NCI-H2081 treated with DMSO at 0.1 percent for 48 hours (cell line): Measurements from ENCODE around the gene DERL3.

Source experiments
- DNase-seq: peaks from one replicate; lab custom pipeline; 2025; lab: John Stamatoyannopoulos, UW

Gene DERL3

DNA sequence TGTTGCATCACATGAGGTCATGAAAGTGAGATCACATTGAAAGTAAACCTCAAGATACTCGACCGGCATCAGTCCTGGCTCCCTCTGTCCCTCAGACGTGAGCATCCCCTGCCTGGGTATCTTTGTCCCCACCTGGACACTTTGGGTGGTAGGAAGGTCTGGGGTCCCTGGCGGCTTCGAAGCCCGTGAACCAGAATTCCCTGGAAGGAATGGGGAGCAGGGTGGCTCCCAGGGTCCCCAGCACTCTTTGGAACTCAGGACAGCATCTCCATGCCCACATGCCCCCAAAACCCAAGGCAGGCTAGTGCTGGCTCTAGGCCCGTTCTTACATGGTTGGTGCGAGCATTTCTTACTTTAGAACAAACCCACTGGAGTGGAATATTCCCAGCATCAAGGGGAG lies 7.5 kb downstream of the DERL3 start:
- DNase-seq, result no peak

DNA sequence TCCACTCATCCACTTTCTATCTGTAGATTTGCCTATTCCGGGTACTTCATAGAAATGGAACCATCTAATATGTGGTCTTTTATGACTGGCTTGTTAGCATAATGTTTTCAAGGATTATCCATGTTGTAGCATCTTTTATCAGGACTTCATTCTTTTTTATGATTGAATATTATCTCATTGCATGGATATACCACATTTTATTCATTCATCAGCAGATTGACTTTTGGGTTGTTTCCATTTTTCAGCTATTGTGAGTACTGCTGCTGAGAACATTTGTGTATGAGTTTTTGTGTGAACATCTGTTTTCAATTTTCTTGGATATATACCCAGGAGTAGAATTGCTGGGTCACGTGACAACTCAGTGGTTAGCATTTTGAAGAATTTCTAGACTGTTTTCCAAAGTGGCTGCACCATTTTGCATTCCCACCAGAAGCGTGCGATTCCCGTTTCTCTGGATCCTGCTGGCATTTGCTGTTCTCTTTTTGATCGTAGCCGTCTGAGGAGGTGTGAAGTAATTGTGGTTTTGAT lies 8.9 kb downstream of the DERL3 start:
- no peak for DNase-seq

DNA sequence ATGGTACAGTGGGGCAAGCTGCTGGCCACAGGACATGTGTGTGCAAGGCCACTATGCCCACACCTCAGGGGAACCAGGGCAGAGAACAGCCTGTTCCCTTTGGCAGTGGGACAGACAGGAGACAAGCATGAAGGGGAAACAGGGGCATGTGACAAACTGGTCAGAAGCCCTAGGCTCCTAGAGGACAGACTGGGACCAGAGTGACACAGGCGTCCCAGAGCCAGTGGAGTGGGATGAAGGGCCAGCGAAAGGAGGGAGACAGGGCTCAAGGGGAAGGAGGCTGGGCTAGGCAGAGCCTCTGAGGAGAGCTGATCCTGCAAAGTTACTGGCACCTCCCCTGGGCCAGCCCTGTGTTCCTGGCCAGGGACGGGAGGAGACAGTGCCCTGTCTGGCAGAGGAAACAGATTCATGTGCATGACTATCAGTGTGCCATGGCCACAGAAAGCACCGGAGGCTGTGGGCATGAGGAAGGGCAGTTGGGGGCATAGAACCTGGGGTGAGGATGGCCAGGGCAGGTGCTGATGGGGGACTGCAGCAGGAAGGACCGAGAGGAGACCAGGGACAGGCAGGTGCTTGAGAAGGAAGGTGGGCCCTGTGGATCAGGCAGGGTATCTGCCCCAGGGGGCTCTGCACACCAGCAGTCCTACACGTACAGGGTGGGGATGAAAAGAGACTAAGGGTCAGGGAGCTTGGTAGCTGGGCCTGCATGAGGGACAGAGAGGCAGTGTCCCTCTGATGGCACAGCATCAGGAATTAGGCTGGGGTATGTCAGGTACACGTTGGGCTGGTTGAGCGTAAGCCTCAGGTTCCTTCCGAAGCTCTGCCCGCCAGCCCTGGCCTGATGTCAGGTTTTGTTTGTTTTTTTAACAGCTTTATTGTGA lies 9.8 kb downstream of the DERL3 start:
- DNase-seq, result no peak

DNA sequence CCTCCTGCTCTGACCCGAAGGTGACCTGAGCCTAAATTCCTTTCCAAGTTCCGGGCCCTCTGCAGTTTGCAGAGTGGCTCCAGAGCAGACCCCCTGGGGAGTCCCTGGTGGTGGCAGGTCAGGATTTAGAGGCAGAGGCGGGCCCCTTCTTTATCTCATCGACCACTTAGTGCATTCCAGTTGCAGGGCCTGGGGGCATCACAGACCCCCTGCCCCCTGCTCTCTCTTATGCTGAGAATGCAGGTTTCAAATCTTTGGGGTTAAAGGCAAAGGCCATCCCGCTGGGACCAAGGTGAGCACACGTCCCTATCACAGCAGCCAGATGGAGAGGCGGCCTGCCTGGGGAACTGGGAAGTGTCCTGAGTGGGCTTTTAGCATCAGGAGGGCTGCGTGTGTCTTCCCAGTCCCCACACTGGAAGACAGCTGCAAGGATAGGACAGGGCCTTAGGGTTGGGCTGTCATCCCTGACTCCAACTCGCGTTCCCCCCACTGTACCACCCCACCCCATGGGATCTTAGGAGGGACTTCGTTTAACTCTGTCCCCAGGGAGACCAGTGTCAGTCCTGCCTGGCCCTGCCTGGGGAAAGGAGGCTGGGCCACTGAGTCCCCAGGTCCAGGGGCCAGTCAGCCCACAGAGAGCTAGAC lies 11.3 kb downstream of the DERL3 start:
- DNase-seq, result no peak

DNA sequence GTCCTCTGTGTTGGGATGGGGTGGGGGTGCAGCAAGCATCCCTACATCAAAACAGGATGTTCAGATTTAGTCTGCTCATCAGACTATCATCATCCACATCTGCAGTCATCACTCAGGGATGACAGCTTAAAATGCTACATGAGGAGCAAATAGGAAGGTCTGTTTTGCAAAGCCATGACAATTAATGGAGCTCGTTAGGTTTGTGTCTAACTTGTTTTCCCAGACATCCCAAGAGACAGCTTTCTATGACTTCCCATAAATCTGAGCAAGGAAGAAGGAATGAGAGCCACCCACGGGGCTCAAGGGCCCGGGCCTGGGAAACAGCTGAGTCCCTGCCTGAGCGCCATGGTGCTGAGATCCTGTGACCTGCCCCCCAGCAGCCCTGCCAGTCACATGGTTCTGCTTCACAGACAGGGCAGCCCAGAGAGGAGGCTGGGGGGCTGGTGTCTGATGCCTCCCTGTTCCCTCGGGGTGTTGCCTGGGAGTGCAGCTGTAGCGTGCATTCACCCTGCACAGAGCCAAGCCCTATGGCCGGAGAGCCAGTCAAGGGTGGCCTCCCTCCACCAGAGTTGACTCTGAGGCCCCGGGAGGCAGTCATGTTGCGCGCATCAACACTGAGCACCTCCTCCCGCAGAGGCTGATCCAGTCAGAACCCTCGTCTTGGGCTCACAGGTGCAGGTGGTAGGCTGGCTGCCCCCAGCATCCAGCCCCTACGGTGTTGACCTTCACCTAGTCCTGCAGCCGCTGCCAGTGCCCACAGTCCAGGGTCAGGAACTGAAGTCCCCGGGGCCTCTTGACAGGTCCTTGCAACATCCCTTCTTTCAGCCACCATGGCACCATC lies 12.1 kb downstream of the DERL3 start:
- no peak for DNase-seq

DNA sequence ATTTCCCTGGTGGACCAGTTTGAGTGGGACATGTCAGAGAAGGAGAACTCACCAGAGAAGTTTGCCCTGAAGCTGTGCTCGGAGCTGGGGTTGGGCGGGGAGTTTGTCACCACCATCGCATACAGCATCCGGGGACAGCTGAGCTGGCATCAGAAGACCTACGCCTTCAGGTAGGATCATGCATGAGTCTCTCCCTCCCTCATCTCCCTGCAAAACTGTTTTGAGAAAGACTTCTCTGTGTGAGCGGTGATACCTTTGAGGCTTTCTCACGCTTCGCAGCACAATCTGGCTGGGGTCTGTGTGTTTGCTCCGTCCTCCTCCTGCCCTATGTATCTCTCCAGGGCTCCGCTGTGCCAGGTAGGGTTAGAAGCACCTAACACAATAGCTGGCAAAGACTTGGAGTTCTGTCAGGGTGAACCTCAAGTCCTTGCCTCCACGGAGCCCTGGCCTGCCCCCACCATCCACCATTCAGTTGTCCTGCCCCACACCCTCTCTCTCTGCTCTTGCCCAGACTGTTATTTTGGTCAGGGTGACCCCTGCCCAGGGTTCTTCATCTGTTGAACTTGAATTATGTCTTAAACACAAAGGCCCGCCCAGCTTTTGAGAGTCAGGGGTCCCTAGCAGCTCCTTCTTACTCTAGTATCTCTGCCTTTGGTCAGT lies 13.4 kb downstream of the DERL3 start:
- DNase-seq, result no peak

DNA sequence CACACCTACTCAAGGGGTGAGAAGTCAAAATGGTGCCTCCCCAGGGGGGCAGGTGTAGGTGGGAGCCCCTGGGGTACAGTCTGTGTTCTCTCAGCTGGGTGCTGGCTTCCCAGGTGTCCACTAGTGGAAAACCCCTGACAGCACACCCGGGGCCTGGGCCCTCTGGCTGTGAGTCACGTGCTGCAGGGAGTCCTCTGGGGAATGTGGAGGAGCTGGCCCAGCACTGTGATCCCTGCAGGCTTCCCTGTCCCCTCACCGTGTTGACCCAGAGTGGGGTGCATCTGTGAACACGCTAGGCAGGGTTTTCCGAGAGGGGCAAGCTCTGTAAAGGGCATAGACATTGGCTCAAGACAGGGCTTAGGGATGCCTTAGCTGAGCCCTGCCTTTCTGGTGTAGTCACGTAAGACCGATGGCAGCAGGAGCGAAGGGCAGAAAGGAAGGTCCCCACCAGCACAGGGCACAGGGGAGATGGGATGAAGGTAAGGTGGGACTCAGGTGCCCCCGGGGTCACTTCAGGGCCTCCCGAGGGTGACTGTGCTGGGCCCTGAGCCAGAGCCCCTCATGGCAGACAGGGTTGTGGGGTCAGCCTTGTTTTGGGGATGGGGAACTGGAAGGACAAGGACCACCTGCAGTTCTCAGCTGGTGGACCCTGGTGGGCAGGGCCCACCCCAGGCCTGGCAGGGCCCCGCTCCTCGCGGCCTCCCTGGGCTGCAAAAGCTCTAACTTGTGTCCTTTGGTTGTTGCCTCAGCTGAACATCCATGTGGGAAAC lies 14.1 kb downstream of the DERL3 start:
- DNase-seq, result no peak

DNA sequence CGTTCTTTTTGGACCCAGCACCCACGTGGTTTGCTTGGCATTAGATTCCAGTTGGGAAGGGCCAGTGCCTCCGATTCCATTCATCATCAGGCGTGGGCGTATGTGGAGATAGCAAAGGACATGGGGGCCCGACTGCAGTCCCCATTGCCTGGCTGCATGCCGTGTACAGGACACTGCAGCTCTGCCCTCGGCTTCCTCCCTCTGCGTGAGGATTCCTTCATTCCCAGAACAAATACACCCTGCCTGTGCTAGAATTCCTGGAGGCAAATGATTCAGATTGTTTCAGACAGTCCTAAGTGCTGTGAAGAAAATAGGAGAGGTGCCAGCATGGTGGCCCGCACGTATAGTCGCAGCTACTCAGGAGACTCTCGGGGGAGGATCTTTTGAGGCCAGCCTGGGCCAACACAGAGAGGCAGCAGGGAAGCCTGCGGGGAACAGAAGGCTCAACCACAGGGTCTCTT lies 15.4 kb downstream of the DERL3 start:
- no peak for DNase-seq

DNA sequence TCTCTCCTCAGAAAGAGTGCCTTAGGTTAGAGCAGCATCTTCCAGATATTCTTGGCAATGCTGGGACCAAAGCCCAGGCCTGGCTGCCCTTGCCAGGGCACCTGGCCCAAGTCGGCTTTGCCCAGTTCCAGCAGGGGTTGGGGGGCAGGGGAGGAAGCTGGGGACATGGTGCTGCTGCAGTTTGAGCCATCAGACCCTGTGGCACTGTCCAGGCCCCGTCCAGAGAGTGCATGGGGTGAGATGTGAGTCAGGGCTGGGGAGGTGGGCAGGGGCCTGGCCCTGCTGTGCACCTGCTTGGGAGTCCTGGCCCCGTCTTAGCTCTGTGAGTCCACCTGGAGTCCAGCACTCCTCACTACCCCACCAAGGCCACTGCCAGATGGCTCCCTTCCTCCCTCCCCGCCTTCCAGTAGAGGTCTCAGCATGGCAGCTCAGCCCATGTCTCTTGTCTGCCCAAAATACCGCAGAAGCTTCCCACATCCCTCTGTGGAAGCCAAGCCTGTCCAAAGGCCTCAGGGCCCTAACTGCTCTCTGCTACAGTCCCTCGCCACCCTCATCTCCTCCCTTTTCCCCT lies 16.6 kb downstream of the DERL3 start:
- DNase-seq, result no peak

DNA sequence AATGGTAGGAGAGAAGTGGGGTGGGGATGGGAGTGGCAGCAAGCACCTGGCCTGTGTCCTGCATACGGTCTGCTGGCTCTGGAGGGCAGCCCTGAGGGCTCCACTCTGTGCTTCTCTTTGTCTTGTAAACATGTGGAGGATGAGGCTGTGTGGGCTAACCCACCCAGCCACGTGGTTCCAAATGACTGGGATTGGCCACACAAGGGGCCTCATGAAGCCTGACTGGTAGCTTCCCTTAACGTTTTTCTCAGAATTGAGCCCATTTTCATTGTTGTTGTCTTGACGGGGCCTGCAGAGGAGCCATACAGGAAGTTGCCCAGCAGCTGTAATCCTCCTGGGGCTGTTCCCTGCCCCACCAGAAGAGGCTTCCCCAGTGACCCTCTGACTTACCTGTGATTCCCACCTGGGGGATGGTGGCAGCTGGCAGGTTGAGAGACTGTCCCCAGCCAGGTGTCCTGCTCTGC lies 18.0 kb downstream of the DERL3 start:
- DNase-seq, result no peak

DNA sequence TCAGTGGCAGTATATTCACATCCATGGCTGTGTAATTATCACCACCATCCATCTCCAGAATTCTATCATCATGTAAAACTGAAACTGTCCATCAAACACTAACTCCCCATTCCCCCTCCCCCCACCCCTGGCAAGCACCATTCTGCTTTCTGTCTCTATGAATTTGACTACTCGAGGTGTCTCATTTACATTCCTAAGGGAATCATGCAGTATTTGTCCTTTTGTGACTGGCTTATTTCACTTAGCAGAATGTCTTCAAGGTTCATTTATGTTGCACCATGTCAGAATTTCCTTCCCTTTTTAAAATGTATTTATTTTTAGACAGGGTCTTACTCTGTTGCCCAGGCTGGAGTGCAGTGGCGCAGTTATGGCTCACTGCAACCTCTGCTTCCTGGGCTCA lies 20.3 kb downstream of the DERL3 start:
- no peak for DNase-seq

DNA sequence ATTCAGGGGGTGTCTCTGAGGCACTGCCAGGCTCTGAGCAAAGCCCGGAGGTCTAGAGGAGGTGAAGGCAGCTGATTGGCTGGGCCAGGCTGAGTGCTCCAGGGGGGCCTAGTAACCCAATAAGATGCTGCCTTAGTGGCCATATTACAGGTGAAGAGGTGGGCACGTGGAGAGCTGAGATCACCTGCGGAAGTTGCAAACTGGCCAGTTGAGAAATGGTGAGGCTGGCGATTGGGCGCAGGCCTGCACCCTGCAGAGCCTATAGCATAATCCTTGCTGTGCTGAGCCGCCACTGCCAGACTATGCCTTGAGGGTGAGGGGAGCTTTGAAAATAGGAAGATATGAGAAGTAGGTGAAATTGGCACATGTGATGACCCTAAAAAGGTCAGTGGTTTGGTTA lies 21.7 kb downstream of the DERL3 start:
- no peak for DNase-seq

DNA sequence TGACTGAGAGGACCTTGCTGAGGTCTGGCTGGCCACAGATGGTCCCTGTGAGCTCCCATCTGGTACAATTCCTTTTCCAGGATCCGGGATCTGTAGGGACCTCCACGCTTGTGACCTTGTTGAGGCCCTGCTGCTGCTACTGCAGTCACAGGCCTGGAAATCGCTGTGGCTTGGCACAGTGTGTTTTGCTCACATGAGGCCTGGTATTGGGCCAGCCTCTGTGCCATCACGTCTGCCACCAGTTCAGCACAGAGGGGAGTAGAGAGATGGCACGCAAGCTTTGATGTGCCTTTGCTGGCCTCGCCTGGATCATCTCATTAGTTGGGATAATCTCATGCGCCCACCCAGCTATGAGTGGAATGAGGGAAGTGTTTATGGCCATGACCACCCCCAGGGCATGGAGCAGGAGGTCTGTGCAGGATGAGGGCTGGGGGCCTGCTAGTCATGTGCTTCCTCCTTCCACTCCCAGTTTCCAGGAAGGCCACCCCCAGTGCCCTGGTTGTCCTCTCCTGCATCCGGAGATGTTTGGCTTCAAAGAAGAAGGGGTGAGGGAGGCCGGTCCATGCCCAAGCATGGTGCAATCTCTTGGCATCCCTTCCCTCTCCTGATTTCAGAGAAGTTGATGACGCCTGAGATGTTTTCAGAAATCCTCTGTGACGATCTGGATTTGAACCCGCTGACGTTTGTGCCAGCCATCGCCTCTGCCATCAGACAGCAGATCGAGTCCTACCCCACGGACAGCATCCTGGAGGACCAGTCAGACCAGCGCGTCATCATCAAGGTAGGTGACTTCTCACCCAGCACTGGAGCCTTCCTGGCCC lies 22.4 kb downstream of the DERL3 start:
- no peak for DNase-seq

DNA sequence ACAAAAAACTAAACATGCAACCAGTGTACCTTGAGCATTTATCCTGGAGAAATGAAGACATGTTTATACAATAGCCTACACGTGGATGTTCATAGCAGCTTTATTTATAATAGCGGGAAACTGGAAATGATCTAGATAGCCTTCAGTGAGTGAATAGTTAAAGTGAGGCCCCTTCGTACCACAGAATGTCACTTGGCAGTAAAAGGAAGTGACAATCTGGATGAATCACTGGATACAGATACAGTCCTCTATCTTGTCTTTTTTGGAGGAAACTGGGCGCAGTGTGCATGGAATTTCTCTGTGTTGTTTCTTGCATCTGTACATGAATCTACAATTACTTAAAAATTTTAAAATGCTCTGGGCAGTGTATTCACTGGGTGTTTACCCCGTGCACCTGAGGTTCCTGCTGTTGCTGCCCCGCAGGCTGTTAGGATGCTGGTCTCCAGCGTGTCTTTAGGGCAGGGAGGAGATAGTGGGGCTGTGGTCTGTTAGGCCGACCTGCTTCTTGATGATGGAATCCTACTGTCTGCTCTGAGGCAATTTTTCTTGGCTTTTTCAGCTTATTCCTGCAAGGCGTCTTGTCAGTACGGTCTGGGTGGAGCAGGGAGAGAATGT lies 23.2 kb downstream of the DERL3 start:
- DNase-seq, result no peak

DNA sequence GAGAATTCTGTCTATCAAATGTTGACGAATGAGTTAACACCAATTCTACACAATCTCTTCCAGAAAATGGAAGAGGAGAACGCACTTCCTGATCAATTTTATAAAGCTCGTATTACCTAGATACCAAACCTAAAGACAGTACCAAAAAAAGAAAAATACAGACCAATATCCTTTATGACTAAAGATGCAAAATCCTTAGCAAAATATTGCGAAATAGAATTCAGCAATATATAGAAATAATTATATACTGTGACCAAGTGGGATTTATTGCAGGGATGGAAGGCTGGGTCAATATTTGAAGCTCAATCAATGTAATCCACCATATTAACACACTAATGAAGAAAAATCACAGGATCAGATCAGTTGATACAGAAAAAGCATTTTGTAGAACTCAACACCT lies 26.4 kb downstream of the DERL3 start:
- no peak for DNase-seq

DNA sequence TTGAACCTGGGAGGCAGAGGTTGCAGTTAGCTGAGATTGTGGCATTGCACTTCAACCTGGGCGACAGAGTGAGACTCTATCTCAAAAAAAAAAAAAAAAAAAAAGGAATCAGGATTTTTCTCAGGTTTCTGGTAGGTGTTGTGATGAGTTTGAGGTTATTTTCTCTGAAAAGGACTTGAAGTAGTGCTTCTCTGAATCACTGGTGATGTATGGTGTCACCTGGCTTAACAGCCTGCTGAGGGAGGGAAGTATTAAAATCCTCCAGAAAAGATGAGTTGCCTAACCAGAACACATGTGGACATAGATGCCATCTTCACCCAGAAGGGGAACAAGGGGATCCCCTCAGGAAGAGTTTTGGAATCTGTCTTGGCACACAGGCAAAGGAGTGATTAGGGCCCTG lies 32.0 kb downstream of the DERL3 start:
- DNase-seq, result no peak

DNA sequence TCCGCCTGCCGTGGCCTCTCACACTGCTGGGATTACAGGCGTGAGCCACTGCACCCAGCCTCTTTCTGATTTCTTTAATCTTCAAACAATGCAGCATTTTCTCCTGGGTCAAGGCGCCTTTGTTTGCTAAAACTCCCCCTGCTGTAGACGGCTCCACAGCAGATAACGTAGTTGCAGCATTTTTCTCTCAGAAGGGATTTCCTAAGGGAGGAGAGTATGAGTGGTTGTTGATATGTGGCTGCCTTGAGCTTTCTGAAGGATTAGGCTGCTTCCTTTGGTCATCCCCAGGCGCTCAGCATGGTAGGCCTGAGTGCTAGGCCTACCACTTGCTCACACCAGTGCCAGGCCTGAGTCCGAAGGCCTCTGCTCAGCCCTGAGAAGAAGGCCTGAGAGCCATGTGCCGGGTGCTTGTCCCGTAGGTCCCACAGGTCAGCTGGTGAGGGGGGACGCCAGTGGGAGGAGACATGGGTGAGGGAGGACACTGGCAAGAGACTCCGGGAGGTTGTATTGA lies 34.0 kb downstream of the DERL3 start:
- DNase-seq, result no peak

DNA sequence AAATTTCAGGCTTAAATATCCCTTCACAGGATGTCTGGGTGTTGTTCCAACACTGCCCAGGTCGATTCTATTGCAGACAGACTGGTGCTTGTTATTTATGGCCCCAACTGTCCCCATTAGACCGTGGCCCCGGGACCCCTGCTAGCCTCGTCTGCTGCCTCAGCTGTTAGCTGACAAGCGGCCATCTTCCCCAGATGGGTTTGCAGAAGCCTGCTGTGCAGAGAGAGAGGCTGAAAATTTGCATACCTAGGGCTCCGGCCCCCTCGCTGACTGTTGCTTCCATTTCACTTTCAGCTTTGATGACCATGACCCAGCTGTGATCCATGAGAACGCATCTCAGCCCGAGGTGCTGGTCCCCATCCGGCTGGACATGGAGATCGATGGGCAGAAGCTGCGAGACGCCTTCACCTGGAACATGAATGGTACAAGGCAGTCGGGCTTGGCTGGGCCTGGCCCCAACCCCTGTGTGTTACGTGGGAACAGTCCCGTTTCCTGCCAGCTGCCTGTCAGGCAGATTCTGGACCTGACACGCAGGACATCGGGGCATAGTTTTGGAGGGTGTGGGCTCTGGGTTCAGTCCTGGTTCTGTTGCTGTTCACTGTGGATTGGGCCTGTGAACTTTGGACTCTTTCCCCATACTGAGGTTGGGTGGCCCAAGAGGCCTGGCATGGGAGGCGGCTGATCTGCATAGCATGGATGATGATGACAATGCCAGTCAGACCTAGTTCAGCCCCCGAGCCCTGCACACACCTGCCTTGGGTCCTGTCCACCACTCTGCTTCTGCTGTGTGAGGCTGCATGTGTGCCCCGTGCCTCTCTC lies 35.6 kb downstream of the DERL3 start:
- no peak for DNase-seq
